ENCODE data around the gene CCDC187. TPM values are rescaled to one million over a fixed set of nuclear protein-coding genes. Genes with fewer than 3 reads are reported as not detected.
"Not testable (repeated sequence)": the region's sequence is repeated elsewhere in the genome, so short reads cannot be mapped to it uniquely, and the experiment has no call there.

CCDC187 gene
- total RNA-seq, 1 experiment from 2014 or later = not detected

DNA sequence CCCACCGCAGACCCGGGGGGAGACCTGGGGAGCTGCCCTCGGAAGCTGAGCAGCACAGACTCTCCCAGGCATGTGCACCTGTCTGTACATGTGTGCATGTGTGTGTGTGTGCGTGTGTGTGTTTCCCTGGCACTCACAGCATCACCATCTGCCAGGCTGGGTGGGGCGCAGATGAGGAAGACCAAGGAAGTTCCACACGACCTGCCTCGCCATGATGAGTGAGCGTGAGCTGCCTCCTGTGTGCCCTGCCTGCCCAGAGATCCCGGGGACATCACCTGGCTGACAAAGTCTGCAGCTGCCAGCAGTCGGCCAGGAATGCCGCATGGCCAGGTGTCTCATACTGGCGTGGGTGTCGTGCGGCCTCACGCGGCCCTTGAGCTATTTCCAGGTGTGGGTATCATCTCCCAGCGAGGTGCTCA is 19.5 kb upstream of the CCDC187 start:
- TF ChIP-seq, protein P1, sequence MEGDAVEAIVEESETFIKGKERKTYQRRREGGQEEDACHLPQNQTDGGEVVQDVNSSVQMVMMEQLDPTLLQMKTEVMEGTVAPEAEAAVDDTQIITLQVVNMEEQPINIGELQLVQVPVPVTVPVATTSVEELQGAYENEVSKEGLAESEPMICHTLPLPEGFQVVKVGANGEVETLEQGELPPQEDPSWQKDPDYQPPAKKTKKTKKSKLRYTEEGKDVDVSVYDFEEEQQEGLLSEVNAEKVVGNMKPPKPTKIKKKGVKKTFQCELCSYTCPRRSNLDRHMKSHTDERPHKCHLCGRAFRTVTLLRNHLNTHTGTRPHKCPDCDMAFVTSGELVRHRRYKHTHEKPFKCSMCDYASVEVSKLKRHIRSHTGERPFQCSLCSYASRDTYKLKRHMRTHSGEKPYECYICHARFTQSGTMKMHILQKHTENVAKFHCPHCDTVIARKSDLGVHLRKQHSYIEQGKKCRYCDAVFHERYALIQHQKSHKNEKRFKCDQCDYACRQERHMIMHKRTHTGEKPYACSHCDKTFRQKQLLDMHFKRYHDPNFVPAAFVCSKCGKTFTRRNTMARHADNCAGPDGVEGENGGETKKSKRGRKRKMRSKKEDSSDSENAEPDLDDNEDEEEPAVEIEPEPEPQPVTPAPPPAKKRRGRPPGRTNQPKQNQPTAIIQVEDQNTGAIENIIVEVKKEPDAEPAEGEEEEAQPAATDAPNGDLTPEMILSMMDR (IDR thresholded peaks at IDR 0.05; ENCODE audit: unreplicated experiment) = no peak
- H3K27ac Mint-ChIP-seq (ENCODE audit: low read depth, unreplicated experiment) = no peak overlapping the region
- ChIA-PET CTCF (interaction anchor here (0.6 to 1.1 kb wide), 4 partner anchors 12 to 757 kb away, joined by 3 to 5 read pairs (median 3); no protein-coding TSS in a partner anchor), POLR2A (interaction anchor here (0.7 kb wide), 1 partner anchor 115 kb away, joined by 4 read pairs; no protein-coding TSS in a partner anchor)
- no peaks in the 10 kb centered on the region for H3K27me3 Mint-ChIP-seq (ENCODE audit: insufficient read depth, unreplicated experiment)
- intact Hi-C loops (cut with micrococcal nuclease) = no loop called here
- H3K4me3 Mint-ChIP-seq (ENCODE audit: unreplicated experiment) = no peak overlapping the region
- no peaks in the 10 kb centered on the region for H3K9me3 Mint-ChIP-seq (ENCODE audit: unreplicated experiment)
- H3K4me1 Mint-ChIP-seq (ENCODE audit: insufficient read depth, unreplicated experiment) = no peaks in the 10 kb centered on the region
- H3K36me3 Mint-ChIP-seq (ENCODE audit: insufficient read depth, unreplicated experiment) = no peaks in the 10 kb centered on the region
- BruUV-seq (replicated peaks) = no TSS peak
- DNase-seq (ENCODE audit: unreplicated experiment) = no peak

DNA sequence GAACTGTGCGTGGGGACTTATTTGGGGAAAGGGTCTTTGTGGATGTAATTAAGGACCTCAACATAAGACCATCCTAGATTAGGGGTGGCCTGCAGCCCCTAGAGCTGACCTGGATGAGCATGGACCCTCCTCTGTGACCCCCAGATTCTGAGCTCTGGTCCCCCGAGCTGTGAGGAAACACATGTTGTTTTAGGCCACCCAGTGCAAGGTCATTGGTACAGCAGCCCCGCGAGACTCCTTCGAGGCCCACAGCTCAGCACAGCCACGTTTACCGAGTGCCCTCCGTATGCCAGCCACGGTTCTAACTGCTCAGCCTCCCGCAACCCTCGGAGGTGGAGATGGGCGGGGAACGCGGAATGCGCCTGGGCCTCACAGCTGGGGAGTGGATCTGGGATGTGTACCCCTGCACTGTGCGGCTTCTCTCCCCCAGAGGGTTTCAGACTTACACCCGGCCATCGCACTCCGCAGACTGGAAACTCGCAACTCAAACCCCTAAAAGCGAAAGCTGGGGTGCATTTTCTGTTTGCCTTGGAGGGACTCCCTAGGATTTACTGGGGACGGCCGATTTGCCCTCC is 18.9 kb upstream of the CCDC187 start:
- ChIA-PET CTCF (interaction anchor here (0.6 to 0.8 kb wide), 3 partner anchors 60 to 757 kb away, joined by 3 to 5 read pairs (median 3); no protein-coding TSS in a partner anchor), POLR2A (no interaction called here)
- no peak for DNase-seq (ENCODE audit: unreplicated experiment)
- Mint-ChIP-seq H3K27ac (ENCODE audit: low read depth, unreplicated experiment) (no peak overlapping the region), H3K27me3 (ENCODE audit: insufficient read depth, unreplicated experiment) (no peaks in the 10 kb centered on the region), H3K9me3 (ENCODE audit: unreplicated experiment) (no peaks in the 10 kb centered on the region), H3K4me3 (ENCODE audit: unreplicated experiment) (no peak overlapping the region), H3K36me3 (ENCODE audit: insufficient read depth, unreplicated experiment) (no peaks in the 10 kb centered on the region), H3K4me1 (ENCODE audit: insufficient read depth, unreplicated experiment) (no peaks in the 10 kb centered on the region)
- BruUV-seq (replicated peaks) = no TSS peak
- intact Hi-C loops (cut with micrococcal nuclease) = no loop called here
- TF ChIP-seq, protein P1 (IDR thresholded peaks at IDR 0.05; ENCODE audit: unreplicated experiment) = no peak

DNA sequence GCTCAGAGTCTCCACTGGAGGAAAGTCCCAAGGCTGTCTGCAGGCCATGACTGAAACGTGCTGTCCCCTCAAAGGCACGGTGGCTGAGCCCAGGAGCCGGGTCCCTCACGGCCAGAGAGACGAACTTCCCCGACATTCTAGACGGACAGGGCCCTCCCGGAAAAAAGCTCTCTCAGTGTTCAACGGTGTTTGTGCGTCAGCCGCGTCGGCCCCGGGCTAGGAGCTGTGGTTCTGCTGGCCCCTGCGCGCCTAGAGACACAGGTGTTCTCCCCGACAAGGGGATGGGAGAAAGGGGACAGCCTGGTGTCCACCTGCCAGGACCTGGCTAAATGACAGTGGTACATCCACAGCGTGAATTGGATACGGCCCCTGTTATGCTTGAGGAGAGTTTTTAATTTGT is 17.7 kb upstream of the CCDC187 start:
- no TSS peak for BruUV-seq (replicated peaks)
- TF ChIP-seq, protein P1 (IDR thresholded peaks at IDR 0.05; ENCODE audit: unreplicated experiment) = no peak
- ChIA-PET POLR2A (interaction anchor here (0.8 kb wide), 1 partner anchor 88 kb away, joined by 3 read pairs; no protein-coding TSS in a partner anchor), CTCF (interaction anchor here (0.6 kb wide), 1 partner anchor 883 kb away, joined by 5 read pairs; no protein-coding TSS in a partner anchor)
- intact Hi-C loops (cut with micrococcal nuclease) = no loop called here
- Mint-ChIP-seq H3K9me3 (ENCODE audit: unreplicated experiment) (no peaks in the 10 kb centered on the region), H3K27me3 (ENCODE audit: insufficient read depth, unreplicated experiment) (no peaks in the 10 kb centered on the region), H3K27ac (ENCODE audit: low read depth, unreplicated experiment) (no peak overlapping the region), H3K4me1 (ENCODE audit: insufficient read depth, unreplicated experiment) (no peaks in the 10 kb centered on the region), H3K4me3 (ENCODE audit: unreplicated experiment) (no peak overlapping the region), H3K36me3 (ENCODE audit: insufficient read depth, unreplicated experiment) (no peaks in the 10 kb centered on the region)
- no peak for DNase-seq (ENCODE audit: unreplicated experiment)

DNA sequence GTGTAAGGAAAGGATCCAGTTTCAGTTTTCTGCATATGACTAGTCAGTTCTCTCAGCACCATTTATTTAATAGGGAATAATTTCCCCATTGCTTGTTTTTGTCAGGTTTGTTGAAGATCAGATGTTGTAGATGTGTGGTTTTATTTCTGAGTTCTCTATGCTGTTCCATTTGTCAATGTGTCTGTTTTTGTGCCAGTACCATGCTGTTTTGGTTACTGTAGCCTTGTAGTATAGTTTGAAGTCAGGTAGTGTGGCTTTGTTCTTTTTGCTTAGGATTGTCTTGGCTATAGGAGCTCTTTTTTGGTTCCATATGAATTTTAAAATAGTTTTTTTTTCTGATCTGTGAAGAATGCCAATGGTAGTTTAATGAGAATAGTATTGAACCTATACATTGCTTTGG is 17.1 kb upstream of the CCDC187 start:
- POLR2A ChIA-PET; H3K4me3 Mint-ChIP-seq (ENCODE audit: unreplicated experiment); intact Hi-C loops (cut with micrococcal nuclease); H3K27me3 Mint-ChIP-seq (ENCODE audit: insufficient read depth, unreplicated experiment); H3K27ac Mint-ChIP-seq (ENCODE audit: low read depth, unreplicated experiment); H3K36me3 Mint-ChIP-seq (ENCODE audit: insufficient read depth, unreplicated experiment); BruUV-seq (replicated peaks); H3K9me3 Mint-ChIP-seq (ENCODE audit: unreplicated experiment); H3K4me1 Mint-ChIP-seq (ENCODE audit: insufficient read depth, unreplicated experiment); DNase-seq (ENCODE audit: unreplicated experiment): not testable (repeated sequence)
- CTCF ChIA-PET = interaction anchor here (0.6 to 0.7 kb wide), 2 partner anchors 38 to 43 kb away, joined by 3 read pairs; partner anchors contain the start of gene DNLZ

DNA sequence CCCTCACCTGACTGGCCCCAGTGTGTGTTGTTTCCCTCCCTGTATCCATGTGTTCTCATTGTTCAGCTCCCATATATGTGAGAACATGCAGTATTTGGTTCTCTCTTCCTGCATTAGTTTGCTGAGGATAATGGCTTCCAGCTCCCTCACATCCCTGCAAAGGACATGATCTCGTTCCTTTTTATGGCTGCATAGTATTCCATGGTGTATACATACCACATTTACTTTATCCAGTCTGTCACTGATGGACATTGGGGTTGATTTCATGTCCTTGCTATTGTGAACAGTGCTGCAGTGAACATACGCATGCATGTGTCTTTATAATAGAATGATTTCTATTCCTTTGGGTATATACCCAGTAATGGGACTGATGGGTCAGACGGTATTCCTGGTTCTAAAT is 16.1 kb upstream of the CCDC187 start:
- CTCF ChIA-PET = interaction anchor here (0.6 to 1.3 kb wide), 2 partner anchors 23 to 79 kb away, joined by 3 read pairs; no protein-coding TSS in a partner anchor
- H3K4me3 Mint-ChIP-seq (ENCODE audit: unreplicated experiment); intact Hi-C loops (cut with micrococcal nuclease): not testable (repeated sequence)

DNA sequence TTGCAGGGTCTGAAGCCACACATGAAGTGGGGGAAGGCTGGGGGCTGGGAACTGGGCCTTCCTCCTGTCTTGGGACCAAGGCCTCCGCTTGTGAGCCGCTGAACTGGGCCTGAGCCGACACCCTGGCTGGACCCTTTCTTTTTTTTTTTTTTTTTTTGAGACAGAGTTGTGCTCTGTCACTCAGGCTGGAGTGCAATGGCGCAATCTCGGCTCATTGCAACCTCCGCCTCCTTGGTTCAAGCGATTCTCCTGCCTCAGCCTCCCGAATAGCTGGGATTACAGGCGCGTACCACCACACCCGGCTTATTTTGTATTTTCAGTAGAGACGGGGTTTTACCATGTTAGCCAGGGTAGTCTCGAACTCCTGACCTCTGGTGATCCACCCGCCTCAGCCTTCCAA is 15.3 kb upstream of the CCDC187 start:
- POLR2A ChIA-PET; H3K27me3 Mint-ChIP-seq (ENCODE audit: insufficient read depth, unreplicated experiment); H3K4me1 Mint-ChIP-seq (ENCODE audit: insufficient read depth, unreplicated experiment); BruUV-seq (replicated peaks); H3K27ac Mint-ChIP-seq (ENCODE audit: low read depth, unreplicated experiment); H3K36me3 Mint-ChIP-seq (ENCODE audit: insufficient read depth, unreplicated experiment); intact Hi-C loops (cut with micrococcal nuclease); H3K4me3 Mint-ChIP-seq (ENCODE audit: unreplicated experiment); DNase-seq (ENCODE audit: unreplicated experiment): not testable (repeated sequence)
- peaks cover 21% of the 10 kb centered on the region for H3K9me3 Mint-ChIP-seq (ENCODE audit: unreplicated experiment)
- CTCF ChIA-PET = interaction anchor here (0.7 to 1.3 kb wide), 2 partner anchors 22 to 164 kb away, joined by 3 to 5 read pairs; no protein-coding TSS in a partner anchor

More for the DNA sequence above, 16.1 kb upstream of the CCDC187 start:
- H3K36me3 Mint-ChIP-seq (ENCODE audit: insufficient read depth, unreplicated experiment); H3K27ac Mint-ChIP-seq (ENCODE audit: low read depth, unreplicated experiment); DNase-seq (ENCODE audit: unreplicated experiment); POLR2A ChIA-PET; BruUV-seq (replicated peaks); H3K4me1 Mint-ChIP-seq (ENCODE audit: insufficient read depth, unreplicated experiment); H3K27me3 Mint-ChIP-seq (ENCODE audit: insufficient read depth, unreplicated experiment): not testable (repeated sequence)
- H3K9me3 Mint-ChIP-seq (ENCODE audit: unreplicated experiment) = peaks cover 15% of the 10 kb centered on the region

All from MCF 10A (cell line).